Neural cell (in vitro differentiated cells): ENCODE measurements around the gene FXYD6.

Source experiments
- EP300 ChIP-seq: fragments of 450-650 bp; conservative IDR thresholded peaks from 2 replicates; pipeline ENCODE4 v1.6.1; 2014; ENCODE audit warnings: antibody characterized with exemption, mild to moderate bottlenecking, moderate library complexity; ENCODE audit not compliant: poor library complexity, severe bottlenecking
- EZH2 ChIP-seq: fragments of 200-600, 300-800 bp; shearing (Covaris generic), sonication (generic); IDR thresholded peaks from 2 replicates; pipeline ENCODE4 v1.6.1; 2014; ENCODE audit warnings: antibody characterized with exemption, low read length, borderline replicate concordance, mild to moderate bottlenecking; ENCODE audit not compliant: insufficient read depth, poor library complexity, severe bottlenecking
- MXI1 ChIP-seq: fragments of 450-650 bp; conservative IDR thresholded peaks from 2 replicates; pipeline ENCODE4 v1.6.1; 2014; ENCODE audit warnings: antibody characterized with exemption, mild to moderate bottlenecking; ENCODE audit not compliant: poor library complexity, severe bottlenecking
- POLR2AphosphoS5 ChIP-seq: IDR thresholded peaks from 2 replicates; pipeline ENCODE4 v1.6.1; 2012
- RAD21 ChIP-seq: fragments of 450-650 bp; conservative IDR thresholded peaks from 2 replicates; pipeline ENCODE4 v1.6.1; 2014; ENCODE audit warnings: antibody characterized with exemption, mild to moderate bottlenecking, moderate library complexity
- TAF1 ChIP-seq: IDR thresholded peaks from 2 replicates; pipeline ENCODE4 v1.6.1; 2012; ENCODE audit warnings: low read depth
- TF ChIP-seq, protein P1 (sequence below): fragments of 450-650 bp; IDR thresholded peaks from 2 replicates; pipeline ENCODE4 v1.5.1; 2014; ENCODE audit warnings: antibody characterized with exemption, mild to moderate bottlenecking, moderate library complexity; ENCODE audit not compliant: poor library complexity, severe bottlenecking
- TF ChIP-seq, protein P2 (sequence below): IDR thresholded peaks from 2 replicates; pipeline ENCODE4 v1.6.1; 2012; ENCODE audit warnings: borderline replicate concordance

DNA sequence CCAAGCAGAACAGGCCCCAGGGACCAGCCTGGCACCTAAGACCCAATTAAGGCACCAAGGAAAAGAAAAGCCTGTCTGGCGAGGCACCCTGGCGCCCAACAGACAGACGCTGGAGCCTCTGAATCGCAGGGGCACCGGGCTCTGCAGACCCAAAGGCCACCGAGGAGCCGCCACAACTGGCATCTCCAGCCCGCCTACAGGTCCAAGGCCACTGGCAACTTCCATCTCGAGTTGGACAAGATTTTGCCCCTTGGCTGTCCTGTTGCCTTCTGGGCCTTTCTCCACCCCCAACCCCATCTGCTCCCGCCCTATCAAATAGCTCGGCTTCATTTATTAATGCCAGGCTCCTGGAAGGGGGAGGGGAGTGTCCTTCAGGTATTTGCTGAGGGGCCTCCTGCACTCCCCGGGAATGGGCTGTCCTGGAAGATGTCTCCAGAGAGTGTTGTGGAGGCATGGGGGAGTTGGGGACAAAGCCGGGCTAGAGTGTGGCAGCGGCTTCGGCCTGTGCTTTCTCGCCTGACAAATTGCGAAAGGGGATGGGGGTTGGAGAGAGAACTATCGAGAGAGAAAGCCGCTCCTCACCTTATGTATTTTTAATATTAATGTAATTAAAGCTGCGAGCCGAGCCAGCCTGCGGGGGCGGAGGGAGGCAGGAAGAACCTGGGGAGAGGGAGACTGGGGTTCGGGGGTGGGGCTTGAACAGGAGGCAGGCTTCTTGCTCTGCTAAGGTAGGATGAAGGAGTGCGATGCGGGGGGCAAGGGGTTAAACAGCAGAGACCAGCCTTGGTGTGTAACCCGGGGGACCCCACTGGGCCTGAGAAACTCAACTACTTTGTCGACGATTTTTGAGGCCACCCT, 81.5 kb downstream of the FXYD6 start:
- TF ChIP-seq, protein P1, sequence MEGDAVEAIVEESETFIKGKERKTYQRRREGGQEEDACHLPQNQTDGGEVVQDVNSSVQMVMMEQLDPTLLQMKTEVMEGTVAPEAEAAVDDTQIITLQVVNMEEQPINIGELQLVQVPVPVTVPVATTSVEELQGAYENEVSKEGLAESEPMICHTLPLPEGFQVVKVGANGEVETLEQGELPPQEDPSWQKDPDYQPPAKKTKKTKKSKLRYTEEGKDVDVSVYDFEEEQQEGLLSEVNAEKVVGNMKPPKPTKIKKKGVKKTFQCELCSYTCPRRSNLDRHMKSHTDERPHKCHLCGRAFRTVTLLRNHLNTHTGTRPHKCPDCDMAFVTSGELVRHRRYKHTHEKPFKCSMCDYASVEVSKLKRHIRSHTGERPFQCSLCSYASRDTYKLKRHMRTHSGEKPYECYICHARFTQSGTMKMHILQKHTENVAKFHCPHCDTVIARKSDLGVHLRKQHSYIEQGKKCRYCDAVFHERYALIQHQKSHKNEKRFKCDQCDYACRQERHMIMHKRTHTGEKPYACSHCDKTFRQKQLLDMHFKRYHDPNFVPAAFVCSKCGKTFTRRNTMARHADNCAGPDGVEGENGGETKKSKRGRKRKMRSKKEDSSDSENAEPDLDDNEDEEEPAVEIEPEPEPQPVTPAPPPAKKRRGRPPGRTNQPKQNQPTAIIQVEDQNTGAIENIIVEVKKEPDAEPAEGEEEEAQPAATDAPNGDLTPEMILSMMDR = no peak
- TF ChIP-seq EZH2 (no peak), POLR2AphosphoS5 (no peak), TAF1 (no peak), EP300 (no peak), RAD21 (no peak), MXI1 (no peak)
- TF ChIP-seq, protein P2, sequence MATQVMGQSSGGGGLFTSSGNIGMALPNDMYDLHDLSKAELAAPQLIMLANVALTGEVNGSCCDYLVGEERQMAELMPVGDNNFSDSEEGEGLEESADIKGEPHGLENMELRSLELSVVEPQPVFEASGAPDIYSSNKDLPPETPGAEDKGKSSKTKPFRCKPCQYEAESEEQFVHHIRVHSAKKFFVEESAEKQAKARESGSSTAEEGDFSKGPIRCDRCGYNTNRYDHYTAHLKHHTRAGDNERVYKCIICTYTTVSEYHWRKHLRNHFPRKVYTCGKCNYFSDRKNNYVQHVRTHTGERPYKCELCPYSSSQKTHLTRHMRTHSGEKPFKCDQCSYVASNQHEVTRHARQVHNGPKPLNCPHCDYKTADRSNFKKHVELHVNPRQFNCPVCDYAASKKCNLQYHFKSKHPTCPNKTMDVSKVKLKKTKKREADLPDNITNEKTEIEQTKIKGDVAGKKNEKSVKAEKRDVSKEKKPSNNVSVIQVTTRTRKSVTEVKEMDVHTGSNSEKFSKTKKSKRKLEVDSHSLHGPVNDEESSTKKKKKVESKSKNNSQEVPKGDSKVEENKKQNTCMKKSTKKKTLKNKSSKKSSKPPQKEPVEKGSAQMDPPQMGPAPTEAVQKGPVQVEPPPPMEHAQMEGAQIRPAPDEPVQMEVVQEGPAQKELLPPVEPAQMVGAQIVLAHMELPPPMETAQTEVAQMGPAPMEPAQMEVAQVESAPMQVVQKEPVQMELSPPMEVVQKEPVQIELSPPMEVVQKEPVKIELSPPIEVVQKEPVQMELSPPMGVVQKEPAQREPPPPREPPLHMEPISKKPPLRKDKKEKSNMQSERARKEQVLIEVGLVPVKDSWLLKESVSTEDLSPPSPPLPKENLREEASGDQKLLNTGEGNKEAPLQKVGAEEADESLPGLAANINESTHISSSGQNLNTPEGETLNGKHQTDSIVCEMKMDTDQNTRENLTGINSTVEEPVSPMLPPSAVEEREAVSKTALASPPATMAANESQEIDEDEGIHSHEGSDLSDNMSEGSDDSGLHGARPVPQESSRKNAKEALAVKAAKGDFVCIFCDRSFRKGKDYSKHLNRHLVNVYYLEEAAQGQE = no peak
